Kidney glomerular epithelial cell (primary cell): Measurements from ENCODE around the gene RNF39.
"Not testable (repeated sequence)": the region's sequence is repeated elsewhere in the genome, so short reads cannot be mapped to it uniquely, and the experiment has no call there.

Source experiments
- DNase-seq: peaks from one replicate; lab custom pipeline; 2025; lab: John Stamatoyannopoulos, UW

The RNF39 gene

DNA sequence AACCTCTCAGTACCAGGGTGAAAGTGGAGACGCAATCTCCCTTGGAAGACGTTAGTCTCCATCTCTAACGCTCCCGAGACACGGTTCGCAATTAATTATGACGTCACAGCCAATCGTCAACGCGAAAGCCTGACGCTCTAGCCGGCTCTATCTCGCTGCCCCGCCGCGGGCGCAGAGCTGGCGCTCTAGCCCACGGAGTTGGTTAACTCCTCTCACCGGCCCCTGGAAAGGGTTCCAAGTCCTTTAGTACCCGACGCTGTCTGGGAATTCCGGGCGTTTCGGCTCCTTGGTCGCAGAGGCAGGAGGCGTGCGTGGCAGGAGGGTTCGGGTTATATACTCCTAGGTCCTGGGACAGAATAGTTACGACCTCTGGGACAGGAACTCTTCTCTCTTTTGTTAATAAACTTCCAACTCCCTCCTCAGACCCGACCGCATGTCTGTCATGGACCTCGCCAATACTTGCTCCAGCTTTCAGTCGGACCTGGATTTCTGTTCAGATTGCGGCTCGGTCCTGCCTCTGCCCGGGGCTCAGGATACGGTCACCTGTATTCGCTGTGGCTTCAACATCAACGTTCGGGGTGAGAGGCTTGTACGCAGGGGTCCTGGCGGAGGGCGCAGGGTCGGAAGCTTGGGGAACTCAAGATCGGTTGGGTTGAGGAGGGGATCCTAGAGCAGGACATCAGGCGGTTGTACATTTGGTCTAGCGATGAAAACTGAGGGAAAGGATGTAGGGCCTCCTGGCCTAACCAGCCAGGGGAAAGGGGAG is 14.3 kb downstream of the RNF39 start, which contains the start of gene POLR1H:
Gene POLR1H (plus strand): TSS at position 174 of the 766 bp plus-strand sequence. CDS start 260 bp downstream, at position 434.
- peak; percentile 93 for DNase-seq

DNA sequence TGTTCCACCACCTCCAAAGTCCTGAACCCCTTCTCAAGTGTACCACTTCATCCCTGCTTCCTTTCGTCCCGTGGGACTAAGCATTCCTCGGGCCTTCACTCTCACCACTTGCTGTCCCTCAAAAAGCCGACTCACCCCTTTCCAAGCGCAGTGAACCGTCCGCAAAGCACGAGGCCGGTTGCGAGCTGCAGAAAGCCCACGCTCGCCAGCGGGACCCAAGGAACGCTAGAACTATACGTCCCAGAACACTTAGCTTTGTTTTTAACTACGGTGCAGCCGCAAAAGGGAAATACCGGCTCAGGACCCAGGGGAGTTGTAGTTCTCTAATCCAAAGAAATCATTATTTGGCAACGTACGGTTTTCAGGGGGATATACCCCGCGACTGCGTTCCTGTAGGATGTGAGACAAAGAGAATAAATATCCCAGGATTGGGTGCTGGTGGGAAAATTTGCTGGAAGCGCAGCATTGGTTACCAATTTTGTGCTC is 14.9 kb downstream of the RNF39 start:
- DNase-seq = no peak

DNA sequence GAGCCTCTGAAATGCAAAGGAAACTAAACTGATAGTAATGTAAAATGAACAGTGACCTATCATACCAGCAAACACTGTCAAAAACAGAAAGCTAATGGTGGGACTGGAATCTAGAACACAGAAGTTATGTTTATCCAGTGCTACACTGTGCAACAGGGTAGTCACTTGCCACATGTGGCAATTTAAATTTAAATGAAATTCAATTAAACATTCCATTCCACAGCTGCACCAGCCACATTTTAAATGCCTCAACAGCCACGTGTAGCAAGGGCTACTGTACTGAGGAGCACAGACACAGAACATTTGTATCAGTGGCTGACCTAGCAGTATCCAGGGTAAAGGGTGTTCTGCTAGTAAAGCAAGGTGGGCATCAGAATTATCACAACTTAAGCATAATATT is 20.1 kb downstream of the RNF39 start:
- no peak for DNase-seq

DNA sequence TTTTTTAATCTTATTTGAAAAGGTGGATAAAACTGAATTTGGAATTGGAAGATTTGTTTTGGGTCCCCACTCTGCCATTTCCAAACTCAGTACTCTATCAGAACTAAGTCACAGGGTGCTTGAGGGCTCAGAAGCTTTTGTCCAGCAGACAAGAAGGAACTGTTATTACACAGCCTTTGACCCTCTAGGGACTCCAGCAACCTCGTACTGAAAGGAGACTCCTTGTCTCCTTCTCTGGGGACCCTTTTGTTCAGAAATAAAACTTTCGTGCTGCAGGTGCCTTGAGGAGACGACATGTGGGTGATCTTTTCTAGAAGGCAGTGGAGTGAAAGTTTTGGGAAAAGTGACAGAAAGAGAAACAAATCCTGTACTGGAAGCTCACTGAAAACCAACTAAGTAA is 21.9 kb downstream of the RNF39 start:
- DNase-seq = no peak

GRCh38 chr6:30047220-30047619 is 28.3 kb downstream of the RNF39 start:
- no peak for DNase-seq

DNA sequence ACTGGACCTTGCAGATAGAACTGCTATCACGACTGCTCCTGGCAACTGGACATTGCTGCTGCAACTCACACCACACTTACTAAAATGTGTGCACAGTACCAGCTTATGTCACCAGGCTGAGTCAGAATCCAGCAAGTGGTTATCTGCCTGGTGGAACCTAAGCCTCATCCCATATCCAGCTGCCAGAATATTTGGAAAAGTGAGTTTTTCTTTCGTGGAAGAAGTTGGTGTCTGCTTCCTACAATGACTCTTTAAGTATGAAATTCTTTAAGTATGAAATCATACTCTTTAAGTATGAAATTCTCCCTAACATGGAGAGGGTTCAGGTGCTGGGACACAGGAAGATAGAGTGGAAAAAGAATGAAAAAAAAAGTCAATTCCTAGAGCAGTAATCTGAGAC is 30.9 kb downstream of the RNF39 start:
- DNase-seq = peak; percentile 21

- no peak for DNase-seq
Measured at GRCh38 chr6:30043744-30044143, 31.8 kb downstream of the RNF39 start.

- no peak for DNase-seq
Measured at GRCh38 chr6:30042914-30043313, 32.7 kb downstream of the RNF39 start.

GRCh38 chr6:30042476-30042875 is 33.1 kb downstream of the RNF39 start:
- no peak for DNase-seq

DNA sequence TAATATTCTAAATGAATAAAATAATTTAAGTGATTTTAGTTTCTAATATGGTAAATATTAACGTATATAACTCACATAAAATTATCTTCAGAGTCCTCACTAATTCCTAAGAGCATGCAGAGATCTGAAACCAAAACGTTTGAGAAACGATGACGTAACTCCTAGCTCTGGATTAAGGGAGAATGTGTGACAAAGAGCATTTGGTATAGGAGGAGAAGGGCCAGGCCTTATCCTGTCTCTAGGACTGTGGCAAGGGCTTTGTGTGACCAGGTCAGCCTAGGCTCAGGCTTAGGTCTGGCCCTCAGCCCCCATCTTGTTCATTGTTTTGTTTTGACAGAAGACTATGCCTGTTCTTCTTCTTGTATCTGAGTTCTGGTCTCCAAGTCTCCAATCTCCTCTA is 33.7 kb downstream of the RNF39 start:
- DNase-seq = no peak

- no peak for DNase-seq
Measured at GRCh38 chr6:30041221-30041620, 34.3 kb downstream of the RNF39 start.

DNA sequence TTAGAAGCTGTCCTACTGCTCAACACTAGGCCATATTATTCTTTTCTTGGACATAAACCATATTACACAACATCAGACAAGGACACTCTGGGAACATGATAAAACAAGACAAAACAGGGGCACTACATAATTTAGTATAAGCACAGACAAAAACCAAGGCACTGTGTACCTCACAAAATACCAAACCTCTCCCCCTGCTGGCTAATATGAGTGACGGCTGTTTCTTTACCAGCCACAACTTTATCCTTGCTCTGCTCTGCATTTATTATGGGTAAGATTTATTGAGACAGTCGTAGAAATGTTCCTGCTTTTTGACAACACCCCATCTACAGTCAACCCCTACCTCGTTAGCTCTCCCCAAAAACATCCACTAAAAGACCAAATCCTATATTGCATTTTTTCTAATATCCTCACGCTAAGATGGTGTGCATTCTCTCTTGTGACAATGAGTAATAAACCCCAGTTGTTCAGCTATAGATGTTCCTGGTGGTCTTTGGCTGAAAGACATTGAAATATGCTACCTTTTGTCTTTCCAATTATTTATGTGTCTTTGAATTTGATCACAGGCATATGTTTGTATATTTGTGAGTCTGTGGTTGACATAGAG is 38.3 kb downstream of the RNF39 start:
- DNase-seq = peak; percentile 1

- DNase-seq = no peak
Measured at GRCh38 chr6:30035784-30036183, 39.8 kb downstream of the RNF39 start.

DNA sequence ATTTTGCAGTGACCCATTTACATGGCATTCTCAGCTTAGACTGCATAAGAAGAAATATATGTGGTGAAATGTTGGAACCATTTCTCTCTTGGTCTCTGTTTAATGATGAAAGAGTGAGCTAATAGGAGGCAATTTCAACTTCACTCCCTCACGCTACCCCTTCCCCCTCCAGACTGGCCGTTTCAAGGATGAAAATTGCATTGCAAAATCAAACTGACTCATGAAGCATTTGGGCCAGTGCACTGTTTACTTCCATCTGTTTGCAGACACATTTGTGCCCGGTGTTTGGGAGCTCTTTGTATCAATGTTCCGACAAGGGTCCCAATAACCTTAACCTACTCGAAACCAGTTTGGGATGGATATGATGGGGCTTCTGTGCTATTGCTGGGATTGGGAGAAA is 42.1 kb downstream of the RNF39 start:
- not testable (repeated sequence) for DNase-seq

GRCh38 chr6:30031381-30031780 is 44.2 kb downstream of the RNF39 start:
- no peak for DNase-seq

DNA sequence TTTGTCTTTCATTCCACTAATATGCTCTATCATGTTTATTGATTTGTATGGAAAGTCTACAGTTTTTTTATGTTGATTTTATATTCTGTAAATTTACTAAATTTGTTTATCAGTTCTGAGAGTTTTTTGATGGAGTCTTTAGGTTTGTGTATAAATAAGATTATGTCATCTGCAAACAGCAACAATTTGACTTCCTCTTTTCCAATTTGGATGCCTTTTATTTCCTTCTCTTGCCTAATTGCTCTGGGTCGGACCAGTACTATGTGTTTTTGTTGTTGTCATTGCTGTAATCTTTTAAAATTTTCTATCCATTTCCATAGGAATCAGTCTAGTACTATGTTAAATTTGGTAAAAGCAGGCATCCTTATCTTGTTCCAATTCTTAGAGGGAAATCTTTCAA is 46.0 kb downstream of the RNF39 start:
- no peak for DNase-seq

DNA sequence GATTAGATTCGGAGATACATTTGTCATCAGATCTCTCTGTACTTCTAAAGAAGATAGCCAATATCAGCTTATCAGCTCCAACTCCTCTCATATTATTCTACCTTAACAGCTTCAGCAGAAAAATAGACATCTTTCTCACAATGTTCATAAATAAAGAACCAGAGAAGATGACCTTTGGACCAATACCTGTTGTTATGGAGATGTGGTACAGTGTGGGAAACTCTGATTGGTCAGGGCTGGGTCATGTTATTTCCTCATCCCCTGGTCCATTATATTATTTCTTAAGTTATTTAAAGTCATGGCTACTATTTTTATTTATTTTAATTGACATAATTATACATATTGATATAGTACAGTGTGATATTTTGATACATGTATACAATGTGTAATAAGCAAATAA is 50.4 kb downstream of the RNF39 start:
- no peak for DNase-seq

- DNase-seq = not testable (repeated sequence)
Measured at GRCh38 chr6:30022712-30023111, 52.9 kb downstream of the RNF39 start.

DNA sequence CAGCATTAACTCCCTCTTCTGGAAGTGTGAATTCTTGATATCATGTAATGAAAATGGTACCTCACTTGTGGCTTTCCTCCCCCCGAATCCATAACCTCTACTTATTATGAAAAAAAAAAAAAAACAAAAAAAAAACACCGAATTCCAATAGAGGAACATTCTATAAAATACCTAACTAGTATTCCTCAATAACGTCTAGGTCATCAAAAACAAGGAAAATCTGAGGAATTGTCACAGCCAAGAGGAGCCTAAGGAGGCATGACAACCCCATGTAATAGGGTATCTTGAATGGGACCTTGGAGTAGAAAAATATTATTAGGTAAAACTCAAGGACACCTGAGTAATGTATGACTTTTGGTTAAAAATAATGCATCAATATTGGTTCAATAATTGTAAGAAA is 53.4 kb downstream of the RNF39 start:
- no peak for DNase-seq

- no peak for DNase-seq
Measured at GRCh38 chr6:30020626-30021025, 54.9 kb downstream of the RNF39 start.
